K562 (cell line): ENCODE results near the gene GDF2. TPM values are rescaled to one million over a fixed set of nuclear protein-coding genes. Genes with fewer than 3 reads are reported as not detected.

Experiments used
- ATAC-seq: fragments of 200-7000 bp; cut with Tn5 transposase; 3 replicates; pipeline ENCODE4 v1.9.1; 2020; ENCODE audit warnings: moderate library complexity
- BruUV-seq: library from RNA; stranded (reverse); fragments of 400-500 nt; replicated peaks from 2 replicates; lab custom pipeline; 2021; lab: Mats Ljungman, UMichigan
- CTCF ChIA-PET: fragments of 300-600 bp; formaldehyde crosslinking; extraction: SDS; loops from one replicate; lab custom pipeline; 2021; ENCODE audit warnings: low intra/inter-chr PET ratio; lab: Yijun Ruan, JAX
- POLR2A ChIA-PET: fragments of 300-600, 350-650 bp; sonication (Branson Sonifier 250); formaldehyde crosslinking; extraction: SDS; loops from one replicate; lab custom pipeline; 2021; ENCODE audit warnings: antibody characterized with exemption, inconsistent platforms; lab: Yijun Ruan, JAX
- DNase-seq, 4 experiments: peaks; one replicate each; pipeline versions ENCODE4 v3.0.0 to v3.0.0-alpha.2; 2011 to 2018; ENCODE audit warnings: low spot score in 3 of 4, mixed read lengths in 3 of 4; ENCODE audit errors: extremely low read depth in 1 of 4
- FAIRE-seq: peaks from 2 replicates; lab custom pipeline; 2011; peaks lifted over from hg19 to GRCh38; lab: Jason Lieb, UNC
- H2AFZ ChIP-seq: 2 replicates; pipeline ENCODE4 v1.6.0; 2011; ENCODE audit warnings: low read depth, low read length, control low read depth, inconsistent platforms
- H3K27ac ChIP-seq: fragments of 200-600 bp; 3 replicates; pipeline ENCODE4 v1.8.0; 2011; ENCODE audit warnings: low read depth, mild to moderate bottlenecking, control low read depth, inconsistent platforms, low read length, moderate library complexity, mixed read lengths; ENCODE audit errors: extremely low read depth
- H3K27me3 ChIP-seq, 2 experiments: fragments of 300-600 bp in 1 of 2; 2 replicates in 1 of 2; 3 replicates in 1 of 2; pipeline versions ENCODE4 v1.6.0 to v1.8.0; 2011; ENCODE audit warnings: inconsistent platforms in 2 of 2, low read length in 2 of 2, mild to moderate bottlenecking in 1 of 2, mixed read lengths in 1 of 2, moderate library complexity in 1 of 2; ENCODE audit not compliant: control insufficient read depth in 2 of 2, insufficient read depth in 2 of 2
- H3K36me3 ChIP-seq: fragments of 300-600 bp; 3 replicates; pipeline ENCODE4 v1.8.0; 2011; ENCODE audit warnings: mild to moderate bottlenecking, low read length, inconsistent platforms; ENCODE audit not compliant: control insufficient read depth, insufficient read depth
- H3K4me1 ChIP-seq, 2 experiments: fragments of 200-600 bp in 1 of 2; replicated peaks in 1 of 2; 2 replicates in 1 of 2; 3 replicates in 1 of 2; pipeline versions ENCODE4 v1.5.1 to v1.8.0; 2011; ENCODE audit warnings: inconsistent platforms in 2 of 2, low read length in 2 of 2, mild to moderate bottlenecking in 1 of 2, mixed read lengths in 1 of 2, moderate library complexity in 1 of 2; ENCODE audit not compliant: control insufficient read depth in 2 of 2, insufficient read depth in 2 of 2
- H3K4me2 ChIP-seq: 2 replicates; pipeline ENCODE4 v1.6.1; 2011; ENCODE audit warnings: low read length, control low read depth, inconsistent platforms, mixed read lengths; ENCODE audit not compliant: insufficient read depth
- H3K4me3 ChIP-seq: fragments of 200-600 bp; sonication (generic), shearing (Covaris generic); 2 replicates; pipeline ENCODE4 v1.5.1; 2016; ENCODE audit warnings: control low read depth, inconsistent platforms
- H3K79me2 ChIP-seq: fragments of 200-600 bp; 3 replicates; pipeline ENCODE4 v1.8.0; 2011; ENCODE audit warnings: low read length, inconsistent platforms; ENCODE audit not compliant: control insufficient read depth, insufficient read depth
- H3K9ac ChIP-seq, 2 experiments: 2 replicates each; pipeline versions ENCODE4 v1.6.0 to v1.6.1; 2011; ENCODE audit warnings: low read depth in 2 of 2, low read length in 2 of 2, control low read depth in 1 of 2, inconsistent platforms in 1 of 2, mild to moderate bottlenecking in 1 of 2, mixed read lengths in 1 of 2; ENCODE audit not compliant: insufficient read depth in 1 of 2
- H3K9me1 ChIP-seq: one replicate; pipeline ENCODE4 v1.6.0; 2011; ENCODE audit warnings: inconsistent platforms, mild to moderate bottlenecking, low read length, moderate library complexity; ENCODE audit not compliant: control insufficient read depth, insufficient read depth
- H3K9me3 ChIP-seq: replicated peaks from 2 replicates; pipeline ENCODE4 v1.5.1; 2011; ENCODE audit warnings: low read depth, low read length, inconsistent platforms; ENCODE audit not compliant: control insufficient read depth, insufficient read depth
- H4K20me1 ChIP-seq: replicated peaks from 2 replicates; pipeline ENCODE4 v1.6.1; 2011; ENCODE audit warnings: low read length, inconsistent platforms, mixed read lengths; ENCODE audit not compliant: control insufficient read depth, insufficient read depth
- ARNT ChIP-seq, 2 experiments: fragments of 450-650 bp; IDR thresholded peaks; 2 replicates each; pipeline ENCODE4 v1.6.1; 2016; ENCODE audit warnings: mild to moderate bottlenecking in 1 of 2
- DMBX1 ChIP-seq: fragments of 250-450 bp; sonication (Bioruptor Pico); IDR thresholded peaks from 2 replicates; pipeline ENCODE4 v1.8.0; 2022; ENCODE audit warnings: inconsistent platforms, mild to moderate bottlenecking, moderate library complexity, borderline replicate concordance
- ERF ChIP-seq: fragments of 450-650 bp; formaldehyde crosslinking; IDR thresholded peaks from 2 replicates; pipeline ENCODE4 v1.4.0; 2020; ENCODE audit warnings: mild to moderate bottlenecking, mixed read lengths
- FOS ChIP-seq: IDR thresholded peaks from 3 replicates; pipeline ENCODE4 v1.6.1; 2011; ENCODE audit not compliant: insufficient read length; ENCODE audit errors: extremely low read depth
- ILF3 ChIP-seq: fragments of 450-650 bp; IDR thresholded peaks from 2 replicates; pipeline ENCODE4 v1.6.1; 2018; ENCODE audit warnings: antibody characterized with exemption, mild to moderate bottlenecking, moderate library complexity, borderline replicate concordance
- MCM2 ChIP-seq: fragments of 450-650 bp; IDR thresholded peaks from 2 replicates; pipeline ENCODE4 v1.6.1; 2017; ENCODE audit warnings: low read depth, mild to moderate bottlenecking
- NFE2L1 ChIP-seq: fragments of 450-650 bp; IDR thresholded peaks from 2 replicates; pipeline ENCODE4 v1.6.1; 2016; ENCODE audit warnings: missing genetic modification characterization, low read depth, mild to moderate bottlenecking, missing compliant biosample characterization, moderate library complexity, borderline replicate concordance
- RBM39 ChIP-seq: fragments of 200-400 bp; formaldehyde crosslinking; optimal IDR thresholded peaks from 2 replicates; pipeline ENCODE3; 2018; ENCODE audit warnings: low read depth, low read length
- RUNX1 ChIP-seq: sonication (generic); IDR thresholded peaks from 2 replicates; pipeline ENCODE4 v1.6.1; 2016; ENCODE audit warnings: antibody characterized with exemption, low read depth
- SPI1 ChIP-seq: IDR thresholded peaks from 2 replicates; pipeline ENCODE4 v1.6.1; 2011; ENCODE audit warnings: low read depth, low read length, control low read depth, borderline replicate concordance
- SRSF9 ChIP-seq: fragments of 200-400 bp; formaldehyde crosslinking; IDR thresholded peaks from 2 replicates; pipeline ENCODE4 v1.6.1; 2017; ENCODE audit warnings: low read depth, low read length, borderline replicate concordance
- TAF15 ChIP-seq: fragments of 200-400 bp; formaldehyde crosslinking; IDR thresholded peaks from 2 replicates; pipeline ENCODE4 v1.6.1; 2017; ENCODE audit warnings: mild to moderate bottlenecking, low read depth, low read length, moderate library complexity
- TEAD1 ChIP-seq, 2 experiments: fragments of 450-650 bp in 1 of 2; sonication (generic) in 1 of 2; formaldehyde crosslinking; IDR thresholded peaks; 2 replicates each; pipeline versions ENCODE4 v1.4.0 to v1.8.0; 2020 to 2022; ENCODE audit warnings: mild to moderate bottlenecking in 2 of 2, missing genetic modification reagents in 1 of 2
- ZFP30 ChIP-seq: fragments of 250-450 bp; sonication (Bioruptor Pico); IDR thresholded peaks from 2 replicates; pipeline ENCODE4 v1.8.0; 2022; ENCODE audit warnings: moderate library complexity, mild to moderate bottlenecking, inconsistent platforms, borderline replicate concordance
- ZNF146 ChIP-seq: IDR thresholded peaks from one replicate; pipeline ENCODE4 v1.6.1; 2018; ENCODE audit warnings: missing compliant biosample characterization; ENCODE audit not compliant: unreplicated experiment
- ZNF197 ChIP-seq: fragments of 200-800 bp; sonication (Bioruptor generic); IDR thresholded peaks from 2 replicates; pipeline ENCODE4 v1.6.1; 2016; ENCODE audit warnings: low read depth, missing genetic modification characterization, missing compliant biosample characterization
- ZNF23 ChIP-seq: fragments of 250-450 bp; sonication (Bioruptor Pico); IDR thresholded peaks from 2 replicates; pipeline ENCODE4 v1.4.0; 2020; ENCODE audit warnings: mild to moderate bottlenecking
- ZNF589 ChIP-seq: fragments of 200-800 bp; sonication (Bioruptor generic); IDR thresholded peaks from 2 replicates; pipeline ENCODE4 v1.6.1; 2016; ENCODE audit warnings: low read depth, missing genetic modification characterization, missing compliant biosample characterization
- ZNF695 ChIP-seq: fragments of 450-650 bp; formaldehyde crosslinking; IDR thresholded peaks from 2 replicates; pipeline ENCODE4 v1.4.0; 2020; ENCODE audit warnings: mild to moderate bottlenecking, moderate library complexity
- ZNF778 ChIP-seq: fragments of 450-650 bp; formaldehyde crosslinking; IDR thresholded peaks from 2 replicates; pipeline ENCODE4 v1.4.0; 2020; ENCODE audit warnings: mild to moderate bottlenecking, moderate library complexity
- WGBS: fragments of 100-300 bp; shearing (Covaris generic); methylation state at CpG from one replicate; pipeline ENCODE4 v1.1.6; 2016; ENCODE audit warnings: low coverage, mixed read lengths; ENCODE audit not compliant: insufficient coverage; ENCODE audit errors: missing lambda C conversion rate; 5-methylcytosine and 5-hydroxymethylcytosine counted together
- in situ Hi-C: fragments of 300-500 bp; cut with MboI; formaldehyde crosslinking; loops from 4 replicates; pipeline ENCODE4 v1.15.0; 2018; ENCODE audit warnings: inconsistent platforms, mixed read lengths
- intact Hi-C: fragments of 100-400 bp; cut with micrococcal nuclease; formaldehyde crosslinking; loops from 2 replicates; pipeline ENCODE4 v1.14.2; 2022
- polyA plus RNA-seq, 8 experiments: library from polyadenylated mRNA; depleted of rRNA in 4 of 8; stranded (reverse) in 5 of 8; unstranded in 3 of 8; fragments of >200 nt; fragmentation: Nextera tagmentation in 2 of 8; fragmentation: Illumina TruSeq in 1 of 8; extraction: Ambion mirVana in 2 of 8; extraction: Trizol in 1 of 8; gene quantifications; 2 replicates each; pipeline versions ENCODE4 v1.2.1 to v1.2.3, GENCODE V29; 2011 to 2014; ENCODE audit warnings: inconsistent platforms in 1 of 8, missing spikeins in 1 of 8
- total RNA-seq, 7 experiments: library from RNA; depleted of rRNA in 6 of 7; stranded (reverse); fragments of >200 nt in 6 of 7; fragmentation: Illumina TruSeq in 2 of 7; extraction: Trizol in 2 of 7; gene quantifications; 2 replicates each; pipeline versions ENCODE4 v1.2.1 to v1.2.3, GENCODE V29; 2011 to 2021; ENCODE audit warnings: low replicate concordance in 1 of 7
- TF ChIP-seq, protein P1 (sequence below), 2 experiments: fragments of 200-800 bp in 1 of 2; sonication (Bioruptor generic) in 1 of 2; sonication (generic) in 1 of 2; formaldehyde crosslinking in 1 of 2; IDR thresholded peaks in 1 of 2; conservative IDR thresholded peaks in 1 of 2; 2 replicates each; pipeline versions ENCODE4 v1.5.0 to v1.6.1; 2016 to 2020; ENCODE audit warnings: missing compliant biosample characterization in 1 of 2, missing genetic modification characterization in 1 of 2, missing genetic modification reagents in 1 of 2
- TF ChIP-seq, protein P2 (sequence below): fragments of 250-450 bp; sonication (Bioruptor Pico); IDR thresholded peaks from 2 replicates; pipeline ENCODE4 v1.8.0; 2022; ENCODE audit warnings: inconsistent platforms, mild to moderate bottlenecking, moderate library complexity, borderline replicate concordance

Gene GDF2
- total and polyA plus RNA-seq, 9 of the 15 experiments (the other 6 are each of a cell fraction or from before 2014, with no cell fraction given): 0.08 to 0.58 (median 0.27) TPM; not detected in 2

DNA sequence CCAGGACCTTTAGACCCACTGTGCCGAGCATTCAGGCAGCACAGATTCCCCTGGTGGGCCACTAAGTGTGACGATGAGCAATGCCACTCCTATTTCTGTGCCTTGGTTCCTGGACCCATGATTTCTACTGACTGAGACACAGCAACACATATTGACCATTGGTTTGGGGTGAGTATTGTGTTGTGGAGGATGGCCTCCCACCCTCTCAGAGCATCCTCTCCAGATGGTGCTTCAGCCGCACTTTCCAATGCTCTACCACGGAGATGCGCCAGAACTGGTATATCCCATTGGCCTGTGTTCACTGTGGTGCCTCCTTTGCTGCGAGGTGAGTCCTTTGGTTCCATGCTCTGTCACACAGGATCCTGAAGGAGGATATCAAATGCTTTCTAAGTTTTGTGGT is 32.3 kb upstream of the GDF2 start (continued):
- no peak for TF ChIP-seq ZNF146
- no peak for TF ChIP-seq TEAD1 (CRISPR knock-in tag; IDR thresholded peaks at IDR 0.05)
- TF ChIP-seq ERF (CRISPR knock-in tag): no peak
- TF ChIP-seq, protein P1, sequence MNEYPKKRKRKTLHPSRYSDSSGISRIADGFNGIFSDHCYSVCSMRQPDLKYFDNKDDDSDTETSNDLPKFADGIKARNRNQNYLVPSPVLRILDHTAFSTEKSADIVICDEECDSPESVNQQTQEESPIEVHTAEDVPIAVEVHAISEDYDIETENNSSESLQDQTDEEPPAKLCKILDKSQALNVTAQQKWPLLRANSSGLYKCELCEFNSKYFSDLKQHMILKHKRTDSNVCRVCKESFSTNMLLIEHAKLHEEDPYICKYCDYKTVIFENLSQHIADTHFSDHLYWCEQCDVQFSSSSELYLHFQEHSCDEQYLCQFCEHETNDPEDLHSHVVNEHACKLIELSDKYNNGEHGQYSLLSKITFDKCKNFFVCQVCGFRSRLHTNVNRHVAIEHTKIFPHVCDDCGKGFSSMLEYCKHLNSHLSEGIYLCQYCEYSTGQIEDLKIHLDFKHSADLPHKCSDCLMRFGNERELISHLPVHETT (CRISPR knock-in tag; conservative IDR thresholded peaks at IDR 0.05 in 1 of 2, IDR thresholded peaks at IDR 0.05 in 1 of 2): no peak
- no peak for TF ChIP-seq MCM2
- TF ChIP-seq ILF3: no peak
- TF ChIP-seq SPI1: no peak
- no peak for TF ChIP-seq ZNF695 (CRISPR knock-in tag)
- no peak for TF ChIP-seq NFE2L1
- TF ChIP-seq, all 486 proteins: peak for 0

DNA sequence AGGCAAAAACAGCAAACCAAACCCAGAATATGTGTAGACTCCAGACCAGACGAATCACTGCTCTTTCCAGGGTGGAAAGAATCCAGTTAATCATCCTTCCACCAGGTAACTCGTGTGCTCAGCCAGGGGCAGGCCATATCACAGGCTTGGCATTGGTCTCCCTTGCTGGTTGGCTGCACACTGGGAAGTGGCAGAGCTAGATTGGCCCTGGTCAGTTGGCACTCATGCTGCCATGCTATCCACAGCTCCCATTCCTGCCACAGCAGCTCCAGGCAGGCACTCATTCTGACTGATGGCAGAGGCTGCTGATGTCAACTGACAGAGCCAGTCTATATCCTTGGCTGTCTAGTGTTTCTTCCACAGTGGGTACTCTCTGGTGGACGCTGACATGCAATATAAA is 31.9 kb upstream of the GDF2 start:
- FAIRE-seq (no peak), ATAC-seq (no peak), DNase-seq (no peak)
- in situ Hi-C loops (no loop called here), intact Hi-C loops (no loop called here)
- Histone ChIP-seq H2AFZ (no peak overlapping the region), H3K9ac (no peak overlapping the region), H4K20me1 (0 out of 2 replicates have a peak, but pooled peaks cover 9% of the 10 kb centered on the region), H3K27ac (no peak overlapping the region), H3K27me3 (peaks cover 17 to 65% of the 10 kb centered on the region in 2 experiments), H3K9me1 (no peaks in the 10 kb centered on the region), H3K4me3 (no peak overlapping the region), H3K79me2 (no peaks in the 10 kb centered on the region), H3K36me3 (no peaks in the 10 kb centered on the region), H3K4me2 (no peak overlapping the region), H3K9me3 (no peaks in the 10 kb centered on the region), H3K4me1 (no peaks in the 10 kb centered on the region)
- ChIA-PET CTCF (no interaction called here), POLR2A (interaction anchor here (1.0 kb wide), 1 partner anchor 27 kb away, joined by 3 read pairs; no protein-coding TSS in a partner anchor)
- no TSS peak for BruUV-seq
- WGBS: 0% methylated on average over 3 of the region's 3 CpGs
- TF ChIP-seq FOS: no peak
- TF ChIP-seq ZNF589 (CRISPR knock-in tag): no peak
- TF ChIP-seq, protein P2, sequence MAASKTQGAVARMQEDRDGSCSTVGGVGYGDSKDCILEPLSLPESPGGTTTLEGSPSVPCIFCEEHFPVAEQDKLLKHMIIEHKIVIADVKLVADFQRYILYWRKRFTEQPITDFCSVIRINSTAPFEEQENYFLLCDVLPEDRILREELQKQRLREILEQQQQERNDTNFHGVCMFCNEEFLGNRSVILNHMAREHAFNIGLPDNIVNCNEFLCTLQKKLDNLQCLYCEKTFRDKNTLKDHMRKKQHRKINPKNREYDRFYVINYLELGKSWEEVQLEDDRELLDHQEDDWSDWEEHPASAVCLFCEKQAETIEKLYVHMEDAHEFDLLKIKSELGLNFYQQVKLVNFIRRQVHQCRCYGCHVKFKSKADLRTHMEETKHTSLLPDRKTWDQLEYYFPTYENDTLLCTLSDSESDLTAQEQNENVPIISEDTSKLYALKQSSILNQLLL (CRISPR knock-in tag): no peak
- no peak for TF ChIP-seq ZFP30 (CRISPR knock-in tag)
- TF ChIP-seq ZNF197 (CRISPR knock-in tag): no peak
- TF ChIP-seq TAF15: no peak
- no peak for TF ChIP-seq ZNF23 (CRISPR knock-in tag)
- no peak for TF ChIP-seq RUNX1
- no peak for TF ChIP-seq ARNT (IDR thresholded peaks at IDR 0.05)
- no peak for TF ChIP-seq ZNF778 (CRISPR knock-in tag)
- no peak for TF ChIP-seq RBM39
- no peak for TF ChIP-seq SRSF9
- TF ChIP-seq DMBX1 (CRISPR knock-in tag): no peak
